Measurements from ENCODE around the gene PRKCH.

DNA sequence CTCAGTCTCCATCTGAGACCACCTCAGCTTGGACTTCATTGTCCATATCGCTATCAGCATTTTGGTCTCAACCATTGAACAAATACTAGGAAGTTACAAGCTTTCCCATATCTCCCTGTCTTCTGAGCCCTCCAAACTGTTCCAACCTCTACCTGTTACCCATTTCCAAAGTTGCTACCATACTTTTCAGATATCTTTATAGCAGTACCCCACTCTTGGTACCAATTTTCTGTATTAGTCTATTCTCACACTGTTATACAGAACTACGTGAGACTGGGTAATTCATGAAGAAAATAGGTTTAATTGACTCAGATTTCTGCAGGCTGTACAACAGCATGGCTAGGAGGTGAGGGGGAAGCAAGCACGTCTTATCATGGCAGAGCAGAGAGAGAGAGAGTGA lies 53.8 kb downstream of the PRKCH start:
- TF ChIP-seq, protein P1, sequence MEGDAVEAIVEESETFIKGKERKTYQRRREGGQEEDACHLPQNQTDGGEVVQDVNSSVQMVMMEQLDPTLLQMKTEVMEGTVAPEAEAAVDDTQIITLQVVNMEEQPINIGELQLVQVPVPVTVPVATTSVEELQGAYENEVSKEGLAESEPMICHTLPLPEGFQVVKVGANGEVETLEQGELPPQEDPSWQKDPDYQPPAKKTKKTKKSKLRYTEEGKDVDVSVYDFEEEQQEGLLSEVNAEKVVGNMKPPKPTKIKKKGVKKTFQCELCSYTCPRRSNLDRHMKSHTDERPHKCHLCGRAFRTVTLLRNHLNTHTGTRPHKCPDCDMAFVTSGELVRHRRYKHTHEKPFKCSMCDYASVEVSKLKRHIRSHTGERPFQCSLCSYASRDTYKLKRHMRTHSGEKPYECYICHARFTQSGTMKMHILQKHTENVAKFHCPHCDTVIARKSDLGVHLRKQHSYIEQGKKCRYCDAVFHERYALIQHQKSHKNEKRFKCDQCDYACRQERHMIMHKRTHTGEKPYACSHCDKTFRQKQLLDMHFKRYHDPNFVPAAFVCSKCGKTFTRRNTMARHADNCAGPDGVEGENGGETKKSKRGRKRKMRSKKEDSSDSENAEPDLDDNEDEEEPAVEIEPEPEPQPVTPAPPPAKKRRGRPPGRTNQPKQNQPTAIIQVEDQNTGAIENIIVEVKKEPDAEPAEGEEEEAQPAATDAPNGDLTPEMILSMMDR (IDR thresholded peaks at IDR 0.05), result no peak
- no peak for TF ChIP-seq POLR2A (IDR thresholded peaks at IDR 0.05)

All from body of pancreas (tissue), 4 donors.